WTC11 (cell line): ENCODE data around the gene ETNK2. TPM values are rescaled to one million over a fixed set of nuclear protein-coding genes. Genes with fewer than 3 reads are reported as not detected.

Experiments
- ATAC-seq: fragments of 200-7000 bp; cut with Tn5 transposase; 2 replicates; pipeline ENCODE4 v1.10.0; 2021; ENCODE audit warnings: mild to moderate bottlenecking, moderate library complexity
- CTCF ChIA-PET: fragments of 300-600 bp; sonication (Branson Sonifier 250); formaldehyde crosslinking; loops from one replicate; lab custom pipeline; 2021; ENCODE audit warnings: antibody characterized with exemption; lab: Charles Lee
- POLR2A ChIA-PET: fragments of 350-600 bp; sonication (Branson Sonifier 250); formaldehyde crosslinking; loops from one replicate; lab custom pipeline; 2021; ENCODE audit warnings: antibody characterized with exemption; lab: Charles Lee
- DNase-seq: peaks from one replicate; pipeline ENCODE4 v3.0.0; 2021; ENCODE audit warnings: low spot score
- H3K27ac Mint-ChIP-seq: 2 replicates; pipeline ENCODE4 v1.8.0; 2021; ENCODE audit warnings: mixed read lengths
- H3K27me3 Mint-ChIP-seq: 2 replicates; pipeline ENCODE4 v1.8.0; 2021; ENCODE audit warnings: low read depth, mild to moderate bottlenecking, moderate library complexity, mixed read lengths
- H3K36me3 Mint-ChIP-seq: 2 replicates; pipeline ENCODE4 v1.8.0; 2021; ENCODE audit warnings: mixed read lengths
- H3K4me1 Mint-ChIP-seq: 2 replicates; pipeline ENCODE4 v1.8.0; 2022; ENCODE audit warnings: mixed read lengths
- H3K4me3 Mint-ChIP-seq: 2 replicates; pipeline ENCODE4 v1.8.0; 2021; ENCODE audit warnings: mild to moderate bottlenecking, moderate library complexity, mixed read lengths
- H3K9me3 Mint-ChIP-seq: 2 replicates; pipeline ENCODE4 v1.8.0; 2021; ENCODE audit warnings: mixed read lengths
- ATF1 ChIP-seq: sonication (generic); formaldehyde crosslinking; IDR thresholded peaks from 2 replicates; pipeline ENCODE4 v1.8.1; 2023; ENCODE audit warnings: mild to moderate bottlenecking, moderate library complexity, missing genetic modification reagents
- CBFB ChIP-seq: sonication (generic); formaldehyde crosslinking; IDR thresholded peaks from 2 replicates; pipeline ENCODE4 v1.8.1; 2022; ENCODE audit warnings: mild to moderate bottlenecking, low read depth, missing genetic modification reagents
- FOXP1 ChIP-seq: sonication (generic); formaldehyde crosslinking; IDR thresholded peaks from 2 replicates; pipeline ENCODE4 v1.8.0; 2022; ENCODE audit warnings: missing genetic modification reagents, mild to moderate bottlenecking, moderate library complexity, borderline replicate concordance
- JAZF1 ChIP-seq: fragments of 250-450 bp; sonication (Bioruptor Pico); IDR thresholded peaks from 2 replicates; pipeline ENCODE4 v1.9.0; 2021; ENCODE audit warnings: moderate library complexity, mild to moderate bottlenecking, inconsistent platforms
- KAT7 ChIP-seq: sonication (generic); formaldehyde crosslinking; IDR thresholded peaks from 2 replicates; pipeline ENCODE4 v1.8.1; 2023; ENCODE audit warnings: missing genetic modification reagents, mild to moderate bottlenecking, borderline replicate concordance
- MYBL2 ChIP-seq: sonication (generic); formaldehyde crosslinking; IDR thresholded peaks from 2 replicates; pipeline ENCODE4 v1.8.1; 2023; ENCODE audit warnings: mild to moderate bottlenecking, moderate library complexity, missing genetic modification reagents
- NFE2L1 ChIP-seq: sonication (generic); formaldehyde crosslinking; IDR thresholded peaks from 2 replicates; pipeline ENCODE4 v1.8.1; 2023; ENCODE audit warnings: missing genetic modification reagents
- NFYB ChIP-seq: sonication (generic); formaldehyde crosslinking; conservative IDR thresholded peaks from 2 replicates; pipeline ENCODE4 v1.8.0; 2022; ENCODE audit warnings: low read depth, missing genetic modification reagents
- NR1H2 ChIP-seq: sonication (generic); formaldehyde crosslinking; IDR thresholded peaks from 2 replicates; pipeline ENCODE4 v1.9.0; 2021; ENCODE audit warnings: mild to moderate bottlenecking, moderate library complexity, missing genetic modification reagents
- PRRX2 ChIP-seq: fragments of 250-450 bp; sonication (Bioruptor Pico); IDR thresholded peaks from 2 replicates; pipeline ENCODE4 v1.8.0; 2021; ENCODE audit warnings: mild to moderate bottlenecking
- RORB ChIP-seq: fragments of 250-450 bp; sonication (Bioruptor Pico); IDR thresholded peaks from 2 replicates; pipeline ENCODE4 v1.9.0; 2021; ENCODE audit warnings: mild to moderate bottlenecking
- SMAD3 ChIP-seq: sonication (generic); formaldehyde crosslinking; IDR thresholded peaks from 2 replicates; pipeline ENCODE4 v1.8.0; 2022; ENCODE audit warnings: missing genetic modification reagents, mild to moderate bottlenecking, borderline replicate concordance
- SMAD4 ChIP-seq: sonication (generic); formaldehyde crosslinking; IDR thresholded peaks from 2 replicates; pipeline ENCODE4 v1.8.0; 2022; ENCODE audit warnings: mild to moderate bottlenecking, missing genetic modification reagents
- SOX15 ChIP-seq: fragments of 250-450 bp; sonication (Bioruptor Pico); IDR thresholded peaks from 2 replicates; pipeline ENCODE4 v1.9.0; 2021; ENCODE audit warnings: mild to moderate bottlenecking
- TCF7 ChIP-seq: sonication (generic); formaldehyde crosslinking; IDR thresholded peaks from 2 replicates; pipeline ENCODE4 v1.8.0; 2022; ENCODE audit warnings: mild to moderate bottlenecking, low read depth, missing genetic modification reagents, moderate library complexity
- TP53 ChIP-seq: sonication (generic); formaldehyde crosslinking; IDR thresholded peaks from 2 replicates; pipeline ENCODE4 v1.8.1; 2023; ENCODE audit warnings: mild to moderate bottlenecking, missing genetic modification reagents
- ZNF138 ChIP-seq: sonication (generic); formaldehyde crosslinking; conservative IDR thresholded peaks from 2 replicates; pipeline ENCODE4 v1.8.1; 2022; ENCODE audit warnings: mild to moderate bottlenecking, moderate library complexity, missing genetic modification reagents
- ZNF232 ChIP-seq: sonication (generic); formaldehyde crosslinking; IDR thresholded peaks from 2 replicates; pipeline ENCODE4 v1.8.0; 2022; ENCODE audit warnings: mild to moderate bottlenecking, missing genetic modification reagents
- total RNA-seq: library from RNA; stranded (reverse); gene quantifications from 3 replicates; pipeline ENCODE4 v1.2.3, GENCODE V29; 2021
- TF ChIP-seq, protein P1 (sequence below): sonication (generic); formaldehyde crosslinking; IDR thresholded peaks from 2 replicates; pipeline ENCODE4 v1.8.1; 2022; ENCODE audit warnings: low read depth, mild to moderate bottlenecking, moderate library complexity, missing genetic modification reagents, borderline replicate concordance
- TF ChIP-seq, protein P2 (sequence below): sonication (generic); formaldehyde crosslinking; IDR thresholded peaks from 2 replicates; pipeline ENCODE4 v1.8.0; 2022; ENCODE audit warnings: mild to moderate bottlenecking, missing genetic modification reagents
- TF ChIP-seq, protein P3 (sequence below): sonication (generic); formaldehyde crosslinking; IDR thresholded peaks from 2 replicates; pipeline ENCODE4 v1.8.1; 2023; ENCODE audit warnings: mild to moderate bottlenecking, moderate library complexity, missing genetic modification reagents
- TF ChIP-seq, protein P4 (sequence below): sonication (generic); formaldehyde crosslinking; IDR thresholded peaks from 2 replicates; pipeline ENCODE4 v1.8.1; 2023; ENCODE audit warnings: mild to moderate bottlenecking, missing genetic modification reagents
- TF ChIP-seq, protein P5 (sequence below): sonication (generic); formaldehyde crosslinking; IDR thresholded peaks from 2 replicates; pipeline ENCODE4 v1.8.0; 2022; ENCODE audit warnings: mild to moderate bottlenecking, missing genetic modification reagents
- TF ChIP-seq, protein P6 (sequence below): fragments of 200-600 bp; IDR thresholded peaks from 2 replicates; pipeline ENCODE4 v1.8.0; 2022; ENCODE audit warnings: antibody characterized with exemption
- TF ChIP-seq, protein P7 (sequence below): sonication (generic); formaldehyde crosslinking; IDR thresholded peaks from 2 replicates; pipeline ENCODE4 v1.8.1; 2022; ENCODE audit warnings: mild to moderate bottlenecking, moderate library complexity, missing genetic modification reagents

ETNK2 gene
- total RNA-seq, 1 experiment from 2014 or later, result 19.7 TPM

DNA sequence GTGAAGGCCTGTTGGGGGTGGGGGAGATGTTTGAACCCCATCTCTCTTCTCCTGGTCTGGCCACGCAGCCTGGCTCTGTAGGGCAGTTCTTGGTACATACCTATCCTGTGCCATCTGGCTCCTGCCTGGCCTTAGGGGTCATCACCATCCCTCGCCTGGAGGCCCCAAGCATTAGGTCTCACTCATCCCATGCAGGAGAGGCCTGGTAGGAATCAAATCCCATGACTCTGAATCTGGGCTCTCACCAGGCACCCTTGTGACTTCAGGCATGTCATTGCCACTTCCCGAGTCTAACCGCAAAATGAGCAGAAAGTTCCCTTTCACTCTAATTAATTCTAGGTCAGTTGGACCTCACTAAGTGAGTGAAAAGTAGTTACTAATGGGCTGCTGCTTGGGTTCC lies 37.2 kb downstream of the ETNK2 start:
- Mint-ChIP-seq H3K4me1 (peaks cover 32% of the 10 kb centered on the region), H3K9me3 (no peaks in the 10 kb centered on the region), H3K27me3 (no peaks in the 10 kb centered on the region), H3K27ac (peak overlapping the region; percentile 72; the same call in 1 of the 2 replicates), H3K36me3 (peaks cover 54% of the 10 kb centered on the region), H3K4me3 (no peak overlapping the region)
- no peak for DNase-seq
- ATAC-seq, result no peak
- POLR2A ChIA-PET, result no interaction called here
- CTCF ChIA-PET, result interaction anchor here (1.9 kb wide), 1 partner anchor 13 kb away, joined by 6 read pairs; no protein-coding TSS in a partner anchor
- no peak for TF ChIP-seq SOX15 (CRISPR knock-in tag)
- TF ChIP-seq NFE2L1, result no peak
- TF ChIP-seq ZNF138 (CRISPR knock-in tag), result no peak
- TF ChIP-seq, protein P1, sequence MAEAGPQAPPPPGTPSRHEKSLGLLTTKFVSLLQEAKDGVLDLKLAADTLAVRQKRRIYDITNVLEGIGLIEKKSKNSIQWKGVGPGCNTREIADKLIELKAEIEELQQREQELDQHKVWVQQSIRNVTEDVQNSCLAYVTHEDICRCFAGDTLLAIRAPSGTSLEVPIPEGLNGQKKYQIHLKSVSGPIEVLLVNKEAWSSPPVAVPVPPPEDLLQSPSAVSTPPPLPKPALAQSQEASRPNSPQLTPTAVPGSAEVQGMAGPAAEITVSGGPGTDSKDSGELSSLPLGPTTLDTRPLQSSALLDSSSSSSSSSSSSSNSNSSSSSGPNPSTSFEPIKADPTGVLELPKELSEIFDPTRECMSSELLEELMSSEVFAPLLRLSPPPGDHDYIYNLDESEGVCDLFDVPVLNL (CRISPR knock-in tag), result no peak
- no peak for TF ChIP-seq MYBL2 (CRISPR knock-in tag)
- TF ChIP-seq RORB (CRISPR knock-in tag), result no peak
- no peak for TF ChIP-seq TP53
- TF ChIP-seq CBFB (CRISPR knock-in tag), result no peak
- no peak for TF ChIP-seq ZNF232
- no peak for TF ChIP-seq ATF1 (CRISPR knock-in tag)
- no peak for TF ChIP-seq JAZF1 (CRISPR knock-in tag)
- no peak for TF ChIP-seq KAT7 (CRISPR knock-in tag)
- TF ChIP-seq, protein P2, sequence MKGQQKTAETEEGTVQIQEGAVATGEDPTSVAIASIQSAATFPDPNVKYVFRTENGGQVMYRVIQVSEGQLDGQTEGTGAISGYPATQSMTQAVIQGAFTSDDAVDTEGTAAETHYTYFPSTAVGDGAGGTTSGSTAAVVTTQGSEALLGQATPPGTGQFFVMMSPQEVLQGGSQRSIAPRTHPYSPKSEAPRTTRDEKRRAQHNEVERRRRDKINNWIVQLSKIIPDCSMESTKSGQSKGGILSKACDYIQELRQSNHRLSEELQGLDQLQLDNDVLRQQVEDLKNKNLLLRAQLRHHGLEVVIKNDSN, result no peak
- TF ChIP-seq, protein P3, sequence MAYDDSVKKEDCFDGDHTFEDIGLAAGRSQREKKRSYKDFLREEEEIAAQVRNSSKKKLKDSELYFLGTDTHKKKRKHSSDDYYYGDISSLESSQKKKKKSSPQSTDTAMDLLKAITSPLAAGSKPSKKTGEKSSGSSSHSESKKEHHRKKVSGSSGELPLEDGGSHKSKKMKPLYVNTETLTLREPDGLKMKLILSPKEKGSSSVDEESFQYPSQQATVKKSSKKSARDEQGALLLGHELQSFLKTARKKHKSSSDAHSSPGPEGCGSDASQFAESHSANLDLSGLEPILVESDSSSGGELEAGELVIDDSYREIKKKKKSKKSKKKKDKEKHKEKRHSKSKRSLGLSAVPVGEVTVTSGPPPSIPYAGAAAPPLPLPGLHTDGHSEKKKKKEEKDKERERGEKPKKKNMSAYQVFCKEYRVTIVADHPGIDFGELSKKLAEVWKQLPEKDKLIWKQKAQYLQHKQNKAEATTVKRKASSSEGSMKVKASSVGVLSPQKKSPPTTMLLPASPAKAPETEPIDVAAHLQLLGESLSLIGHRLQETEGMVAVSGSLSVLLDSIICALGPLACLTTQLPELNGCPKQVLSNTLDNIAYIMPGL, result no peak
- no peak for TF ChIP-seq FOXP1 (CRISPR knock-in tag)
- TF ChIP-seq NFYB (CRISPR knock-in tag), result no peak
- no peak for TF ChIP-seq PRRX2 (CRISPR knock-in tag)
- TF ChIP-seq, protein P4, sequence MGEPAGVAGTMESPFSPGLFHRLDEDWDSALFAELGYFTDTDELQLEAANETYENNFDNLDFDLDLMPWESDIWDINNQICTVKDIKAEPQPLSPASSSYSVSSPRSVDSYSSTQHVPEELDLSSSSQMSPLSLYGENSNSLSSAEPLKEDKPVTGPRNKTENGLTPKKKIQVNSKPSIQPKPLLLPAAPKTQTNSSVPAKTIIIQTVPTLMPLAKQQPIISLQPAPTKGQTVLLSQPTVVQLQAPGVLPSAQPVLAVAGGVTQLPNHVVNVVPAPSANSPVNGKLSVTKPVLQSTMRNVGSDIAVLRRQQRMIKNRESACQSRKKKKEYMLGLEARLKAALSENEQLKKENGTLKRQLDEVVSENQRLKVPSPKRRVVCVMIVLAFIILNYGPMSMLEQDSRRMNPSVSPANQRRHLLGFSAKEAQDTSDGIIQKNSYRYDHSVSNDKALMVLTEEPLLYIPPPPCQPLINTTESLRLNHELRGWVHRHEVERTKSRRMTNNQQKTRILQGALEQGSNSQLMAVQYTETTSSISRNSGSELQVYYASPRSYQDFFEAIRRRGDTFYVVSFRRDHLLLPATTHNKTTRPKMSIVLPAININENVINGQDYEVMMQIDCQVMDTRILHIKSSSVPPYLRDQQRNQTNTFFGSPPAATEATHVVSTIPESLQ (CRISPR knock-in tag), result no peak
- no peak for TF ChIP-seq SMAD3 (CRISPR knock-in tag)

DNA sequence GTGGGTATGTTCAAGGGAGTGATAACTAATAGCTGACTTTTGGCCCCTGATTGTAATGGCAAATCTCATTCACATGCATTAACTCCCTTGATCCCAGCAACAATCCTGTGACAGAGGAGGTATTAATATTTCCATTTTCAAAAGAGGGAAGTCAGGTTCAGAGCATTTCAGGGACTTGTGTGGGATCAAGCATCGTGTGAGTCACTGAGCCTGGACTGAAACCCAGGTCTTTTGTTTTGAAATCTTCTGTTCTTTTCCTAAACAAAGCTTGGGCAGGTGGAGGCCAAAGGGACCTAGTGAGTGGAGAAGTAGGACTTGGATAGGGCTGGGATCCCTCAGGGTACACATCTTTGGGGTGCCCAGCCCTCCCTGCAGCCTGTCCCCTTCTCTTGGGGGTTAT lies 37.9 kb downstream of the ETNK2 start:
- Mint-ChIP-seq H3K4me3 (no peak overlapping the region), H3K27me3 (no peaks in the 10 kb centered on the region), H3K27ac (peak overlapping the region; percentile 84), H3K9me3 (no peaks in the 10 kb centered on the region), H3K4me1 (peaks cover 37% of the 10 kb centered on the region), H3K36me3 (peaks cover 48% of the 10 kb centered on the region)
- ATAC-seq (no peak), DNase-seq (no peak)
- POLR2A ChIA-PET, result no interaction called here
- CTCF ChIA-PET, result interaction anchor here (0.7 to 1.9 kb wide), 4 partner anchors 14 to 48 kb away, joined by 3 to 6 read pairs (median 4); no protein-coding TSS in a partner anchor
- TF ChIP-seq SOX15 (CRISPR knock-in tag) (no peak), SMAD4 (no peak), NR1H2 (CRISPR knock-in tag) (no peak), TCF7 (CRISPR knock-in tag) (no peak), ZNF138 (CRISPR knock-in tag) (no peak), SMAD3 (CRISPR knock-in tag) (no peak)
- TF ChIP-seq, protein P5, sequence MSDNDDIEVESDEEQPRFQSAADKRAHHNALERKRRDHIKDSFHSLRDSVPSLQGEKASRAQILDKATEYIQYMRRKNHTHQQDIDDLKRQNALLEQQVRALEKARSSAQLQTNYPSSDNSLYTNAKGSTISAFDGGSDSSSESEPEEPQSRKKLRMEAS (CRISPR knock-in tag), result no peak
- TF ChIP-seq, protein P6, sequence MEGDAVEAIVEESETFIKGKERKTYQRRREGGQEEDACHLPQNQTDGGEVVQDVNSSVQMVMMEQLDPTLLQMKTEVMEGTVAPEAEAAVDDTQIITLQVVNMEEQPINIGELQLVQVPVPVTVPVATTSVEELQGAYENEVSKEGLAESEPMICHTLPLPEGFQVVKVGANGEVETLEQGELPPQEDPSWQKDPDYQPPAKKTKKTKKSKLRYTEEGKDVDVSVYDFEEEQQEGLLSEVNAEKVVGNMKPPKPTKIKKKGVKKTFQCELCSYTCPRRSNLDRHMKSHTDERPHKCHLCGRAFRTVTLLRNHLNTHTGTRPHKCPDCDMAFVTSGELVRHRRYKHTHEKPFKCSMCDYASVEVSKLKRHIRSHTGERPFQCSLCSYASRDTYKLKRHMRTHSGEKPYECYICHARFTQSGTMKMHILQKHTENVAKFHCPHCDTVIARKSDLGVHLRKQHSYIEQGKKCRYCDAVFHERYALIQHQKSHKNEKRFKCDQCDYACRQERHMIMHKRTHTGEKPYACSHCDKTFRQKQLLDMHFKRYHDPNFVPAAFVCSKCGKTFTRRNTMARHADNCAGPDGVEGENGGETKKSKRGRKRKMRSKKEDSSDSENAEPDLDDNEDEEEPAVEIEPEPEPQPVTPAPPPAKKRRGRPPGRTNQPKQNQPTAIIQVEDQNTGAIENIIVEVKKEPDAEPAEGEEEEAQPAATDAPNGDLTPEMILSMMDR, result no peak
- TF ChIP-seq, protein P7, sequence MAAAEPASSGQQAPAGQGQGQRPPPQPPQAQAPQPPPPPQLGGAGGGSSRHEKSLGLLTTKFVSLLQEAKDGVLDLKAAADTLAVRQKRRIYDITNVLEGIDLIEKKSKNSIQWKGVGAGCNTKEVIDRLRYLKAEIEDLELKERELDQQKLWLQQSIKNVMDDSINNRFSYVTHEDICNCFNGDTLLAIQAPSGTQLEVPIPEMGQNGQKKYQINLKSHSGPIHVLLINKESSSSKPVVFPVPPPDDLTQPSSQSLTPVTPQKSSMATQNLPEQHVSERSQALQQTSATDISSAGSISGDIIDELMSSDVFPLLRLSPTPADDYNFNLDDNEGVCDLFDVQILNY, result no peak
- TF ChIP-seq, protein P2, result no peak
